ENCODE data around the gene ABCA3. TPM values are rescaled to one million over a fixed set of nuclear protein-coding genes. Genes with fewer than 3 reads are reported as not detected.
"Not testable (repeated sequence)": the region's sequence is repeated elsewhere in the genome, so short reads cannot be mapped to it uniquely, and the experiment has no call there.

Gene ABCA3
- polyA plus RNA-seq, 1 donor from 2014 or later = 30.7 TPM

GRCh38 chr16:2267913-2268666, 72.4 kb downstream of the ABCA3 start, which contains the start of gene RNPS1:
Gene RNPS1 (minus strand): TSS chr16:2268126. CDS start chr16:2264643, 3,483 bp downstream.
- no peaks in the 10 kb centered on the region for H3K36me3 ChIP-seq (ENCODE audit: insufficient read depth, low read length)
- peak within 1 kb of the TSS; percentile 98 for H3K4me3 ChIP-seq (ENCODE audit: low read length)
- H3K27me3 ChIP-seq (ENCODE audit: insufficient read depth, low read depth, low read length) = no peaks in the 10 kb centered on the region
- H2AFZ ChIP-seq (ENCODE audit: low read depth, low read length) = peak within 1 kb of the TSS; percentile 69
- peak within 1 kb of the TSS; percentile 89 for H3K27ac ChIP-seq (ENCODE audit: low read length)
- no peak for TF ChIP-seq EZH2 (IDR thresholded peaks at IDR 0.05; ENCODE audit: borderline replicate concordance, insufficient read depth, low read length, poor library complexity, severe bottlenecking)
- TF ChIP-seq EP300 (conservative IDR thresholded peaks at IDR 0.05; ENCODE audit: poor library complexity, severe bottlenecking) = peak; percentile 73
- TF ChIP-seq POLR2AphosphoS5 (IDR thresholded peaks at IDR 0.05) = peak; percentile 99
- no peak for TF ChIP-seq RAD21 (conservative IDR thresholded peaks at IDR 0.05)
- TF ChIP-seq MXI1 (conservative IDR thresholded peaks at IDR 0.05; ENCODE audit: poor library complexity, severe bottlenecking) = peak; percentile 92
- TF ChIP-seq CTCF (IDR thresholded peaks at IDR 0.05; ENCODE audit: poor library complexity, severe bottlenecking) = no peak
- TF ChIP-seq SMC3 (conservative IDR thresholded peaks at IDR 0.05; ENCODE audit: poor library complexity) = peak; percentile 29
- peak; percentile 70 for TF ChIP-seq TAF1 (IDR thresholded peaks at IDR 0.05; ENCODE audit: low read depth)
- peak; percentile 68 for TF ChIP-seq REST (IDR thresholded peaks at IDR 0.05; ENCODE audit: borderline replicate concordance)
- peak within 1 kb of the TSS; percentile 65 for H3K4me2 ChIP-seq (ENCODE audit: low read length)
- peaks cover 32% of the 10 kb centered on the region for H3K79me2 ChIP-seq (replicated peaks; ENCODE audit: insufficient read depth, low read length)
- no peaks in the 10 kb centered on the region for H3K9me3 ChIP-seq (ENCODE audit: low read length)
- no peaks in the 10 kb centered on the region for H3F3A ChIP-seq (ENCODE audit: insufficient read depth, low read length, poor library complexity, severe bottlenecking)
- no peaks in the 10 kb centered on the region for H3K9me2 ChIP-seq (ENCODE audit: insufficient read depth, low read length)
- H4K20me1 ChIP-seq (ENCODE audit: insufficient read depth) = no peaks in the 10 kb centered on the region
- peak within 1 kb of the TSS; percentile 85 for H3K9ac ChIP-seq (ENCODE audit: low read length)

GRCh38 chr16:2267505-2267912, 73.0 kb downstream of the ABCA3 start:
- Histone ChIP-seq H3K4me3 (ENCODE audit: low read length) (peak overlapping the region; percentile 98), H3K27ac (ENCODE audit: low read length) (peak overlapping the region; percentile 89), H3K79me2 (replicated peaks; ENCODE audit: insufficient read depth, low read length) (peaks cover 32% of the 10 kb centered on the region), H2AFZ (ENCODE audit: low read depth, low read length) (peak overlapping the region; percentile 60), H3K4me2 (ENCODE audit: low read length) (peak overlapping the region; percentile 44), H3K9ac (ENCODE audit: low read length) (peak overlapping the region; percentile 85)
- H3K9me2 ChIP-seq (ENCODE audit: insufficient read depth, low read length); H3K27me3 ChIP-seq (ENCODE audit: insufficient read depth, low read depth, low read length); H3F3A ChIP-seq (ENCODE audit: insufficient read depth, low read length, poor library complexity, severe bottlenecking); H3K9me3 ChIP-seq (ENCODE audit: low read length); H4K20me1 ChIP-seq (ENCODE audit: insufficient read depth); H3K36me3 ChIP-seq (ENCODE audit: insufficient read depth, low read length): not testable (repeated sequence)

- not testable (repeated sequence) for H2AFZ ChIP-seq (ENCODE audit: low read depth, low read length); H4K20me1 ChIP-seq (ENCODE audit: insufficient read depth); H3K27ac ChIP-seq (ENCODE audit: low read length); H3K9me2 ChIP-seq (ENCODE audit: insufficient read depth, low read length); H3K36me3 ChIP-seq (ENCODE audit: insufficient read depth, low read length); H3K27me3 ChIP-seq (ENCODE audit: insufficient read depth, low read depth, low read length); H3F3A ChIP-seq (ENCODE audit: insufficient read depth, low read length, poor library complexity, severe bottlenecking); H3K9me3 ChIP-seq (ENCODE audit: low read length)
- H3K4me3 ChIP-seq (ENCODE audit: low read length) = peak overlapping the region; percentile 98
- H3K4me2 ChIP-seq (ENCODE audit: low read length) = peak overlapping the region; percentile 65
- peak overlapping the region; percentile 85 for H3K9ac ChIP-seq (ENCODE audit: low read length)
- H3K79me2 ChIP-seq (replicated peaks; ENCODE audit: insufficient read depth, low read length) = peaks cover 32% of the 10 kb centered on the region
Observed at GRCh38 chr16:2266887-2267286, 73.6 kb downstream of the ABCA3 start.

- H3K4me3 ChIP-seq (ENCODE audit: low read length); H4K20me1 ChIP-seq (ENCODE audit: insufficient read depth); H3K36me3 ChIP-seq (ENCODE audit: insufficient read depth, low read length): not testable (repeated sequence)
Observed at GRCh38 chr16:2263026-2263425, 77.5 kb downstream of the ABCA3 start.

More at GRCh38 chr16:2263026-2263425, 77.5 kb downstream of the ABCA3 start:
- H3K9me2 ChIP-seq (ENCODE audit: insufficient read depth, low read length); H3K4me2 ChIP-seq (ENCODE audit: low read length); H3K27me3 ChIP-seq (ENCODE audit: insufficient read depth, low read depth, low read length); H3K27ac ChIP-seq (ENCODE audit: low read length); H3K9ac ChIP-seq (ENCODE audit: low read length); H3F3A ChIP-seq (ENCODE audit: insufficient read depth, low read length, poor library complexity, severe bottlenecking); H3K9me3 ChIP-seq (ENCODE audit: low read length); H2AFZ ChIP-seq (ENCODE audit: low read depth, low read length): not testable (repeated sequence)
- peaks cover 32% of the 10 kb centered on the region for H3K79me2 ChIP-seq (replicated peaks; ENCODE audit: insufficient read depth, low read length)
